ENCODE results near the gene SERPINB11.

DNA sequence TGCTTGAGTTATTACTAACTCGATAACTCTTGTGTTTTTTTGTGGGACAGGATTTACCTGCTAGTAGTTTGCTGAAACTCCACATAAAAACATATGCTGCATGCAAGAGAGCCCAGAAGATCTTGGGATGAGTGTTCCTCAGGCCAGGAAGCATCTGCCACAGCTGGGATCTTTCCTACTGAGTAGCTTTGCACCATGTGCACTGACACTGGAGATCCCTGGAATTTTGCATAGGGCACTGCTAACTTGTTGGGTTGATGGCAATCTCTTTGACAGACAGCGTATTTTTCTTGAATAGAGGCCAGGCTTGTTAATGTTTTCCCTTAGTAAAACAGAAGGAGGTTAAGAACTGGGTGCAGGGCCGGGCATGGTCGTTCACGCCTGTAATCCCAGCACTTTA, 808 bp upstream of the SERPINB11 start:
- TF ChIP-seq POLR2A (IDR thresholded peaks at IDR 0.05) (no peak), POLR2AphosphoS5 (IDR thresholded peaks at IDR 0.05) (no peak)
